Lower leg skin (tissue), 4 donors: ENCODE measurements around the gene C10orf67. TPM values are rescaled to one million over a fixed set of nuclear protein-coding genes. Genes with fewer than 3 reads are reported as not detected.

Source experiments
- DNase-seq, 2 donors: peaks; one replicate each; pipeline ENCODE4 v3.0.0-alpha.2; 2019; ENCODE audit warnings: low spot score in 2 of 2
- H3K4me3 ChIP-seq: fragments of 200-600 bp; sonication (generic); 2 replicates; pipeline ENCODE4 v1.5.1; 2017; ENCODE audit warnings: mild to moderate bottlenecking, low read depth; ENCODE audit not compliant: poor library complexity, severe bottlenecking
- CTCF ChIP-seq, 3 donors: fragments of 450-650 bp; IDR thresholded peaks; one replicate each; pipeline ENCODE4 v1.5.1; 2016; ENCODE audit warnings: antibody characterized with exemption in 3 of 3, mild to moderate bottlenecking in 3 of 3, moderate library complexity in 2 of 3
- POLR2A ChIP-seq, 2 donors: fragments of 450-650 bp; IDR thresholded peaks; one replicate each; pipeline ENCODE4 v1.6.1; 2016 to 2017; ENCODE audit warnings: antibody characterized with exemption in 2 of 2, mild to moderate bottlenecking in 1 of 2, moderate library complexity in 1 of 2
- WGBS, 2 donors: methylation state at CpG; one replicate each; pipeline ENCODE4 v1.1.5; 2018; 5-methylcytosine and 5-hydroxymethylcytosine counted together
- intact Hi-C: fragments of 100-400 bp; cut with DNase I; formaldehyde crosslinking; loops from one replicate; pipeline ENCODE4 v1.15.0; 2023; ENCODE audit warnings: low total_unique reads
- total RNA-seq, 4 donors: library from RNA; depleted of rRNA; stranded (reverse); fragments of >200 nt; gene quantifications; one replicate each; pipeline ENCODE4 v1.1.0, GENCODE V29; 2016

Gene C10orf67
- total RNA-seq, 4 donors from 2014 or later, result 0.30 to 1.3 (median 0.65) TPM

DNA sequence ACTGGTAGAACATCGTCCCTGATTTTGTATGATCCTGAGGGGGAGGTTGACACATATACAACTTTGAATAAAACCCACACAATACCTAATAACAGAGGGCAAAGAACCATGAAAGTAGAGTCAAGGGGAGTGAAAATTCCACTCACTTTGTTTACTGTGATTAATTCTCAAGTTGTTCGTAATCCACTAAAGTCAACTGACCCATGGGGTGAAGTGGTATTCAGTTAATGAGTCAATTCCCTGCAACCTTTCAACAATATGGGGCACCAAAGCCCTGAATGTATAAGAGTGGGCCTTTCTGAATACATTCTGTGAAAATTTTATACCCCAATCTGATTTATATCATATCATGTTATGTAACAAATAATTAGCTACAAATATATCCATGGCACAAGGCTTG is 39.0 kb upstream of the C10orf67 start:
- H3K4me3 ChIP-seq, result no peak overlapping the region
- DNase-seq, result no peak
- no peak for TF ChIP-seq CTCF (IDR thresholded peaks at IDR 0.05)
- TF ChIP-seq POLR2A (IDR thresholded peaks at IDR 0.05), result no peak
- WGBS, 2 donors, result 78 to 92% methylated on average over 2 of the region's 2 CpGs
- intact Hi-C loops, result no loop called here

DNA sequence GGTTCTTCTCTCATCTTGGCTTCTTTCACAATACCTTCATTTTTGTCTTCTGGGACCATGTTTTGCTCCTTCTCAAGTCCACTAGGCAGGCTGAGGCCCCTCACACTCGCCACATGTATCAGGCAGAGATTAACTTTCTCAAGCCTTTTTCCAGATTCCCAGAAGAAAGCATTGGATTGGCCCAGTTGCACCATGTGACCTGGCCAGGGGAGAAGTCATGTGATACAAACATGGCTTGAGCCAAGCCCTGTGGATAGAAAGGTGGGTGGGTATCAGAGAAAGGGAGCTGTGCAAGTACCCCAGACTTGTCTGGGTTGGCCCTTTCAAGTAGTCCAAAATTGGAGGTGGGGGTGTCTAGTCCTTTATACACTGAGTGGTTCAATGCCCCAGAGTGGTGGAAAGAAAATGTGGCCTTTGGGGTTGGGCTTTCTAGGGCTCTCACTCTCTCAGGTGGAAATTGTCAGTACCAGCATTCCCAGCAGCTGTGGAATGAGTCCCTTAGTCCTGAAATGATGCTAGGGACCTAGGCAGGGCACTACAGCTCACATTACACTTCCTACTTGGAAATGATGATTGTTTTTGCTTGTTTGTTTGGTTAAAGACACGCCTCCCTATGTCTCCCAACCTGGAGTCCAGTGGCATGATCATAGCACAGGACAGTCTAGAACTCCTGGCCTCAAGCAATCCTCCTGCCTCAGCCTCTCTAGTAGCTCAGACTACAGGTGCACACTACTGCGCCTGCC is 36.9 kb upstream of the C10orf67 start:
- H3K4me3 ChIP-seq, result no peak overlapping the region
- TF ChIP-seq POLR2A (IDR thresholded peaks at IDR 0.05), result no peak
- no peak for TF ChIP-seq CTCF (IDR thresholded peaks at IDR 0.05)
- 88 to 92% methylated on average over 3 of the region's 3 CpGs for WGBS, 2 donors
- DNase-seq, result peak in 1 of 2 donors; percentile 32
- intact Hi-C loops, result no loop called here

DNA sequence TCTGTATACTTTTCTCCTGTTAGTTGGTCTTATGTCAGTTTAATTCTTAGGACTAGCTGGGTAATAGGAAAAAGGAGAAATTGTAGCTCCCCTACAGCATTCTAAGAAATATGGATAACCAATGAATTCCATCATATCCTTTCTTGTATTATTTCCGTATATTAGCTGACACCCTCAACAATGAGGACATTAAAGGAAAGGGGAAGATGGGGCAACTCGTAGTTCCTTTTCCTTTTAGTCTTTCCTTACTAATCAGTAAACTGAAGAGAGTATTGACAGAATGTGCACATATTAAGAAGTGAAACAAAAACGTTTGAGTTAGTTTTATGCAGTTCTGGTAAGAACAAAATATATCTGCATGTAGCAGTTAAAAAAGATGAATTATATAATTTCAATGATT is 35.1 kb upstream of the C10orf67 start:
- no peak overlapping the region for H3K4me3 ChIP-seq
- intact Hi-C loops, result no loop called here
- TF ChIP-seq POLR2A (IDR thresholded peaks at IDR 0.05), result no peak
- no peak for TF ChIP-seq CTCF (IDR thresholded peaks at IDR 0.05)
- 55 to 56% methylated on average over 3 of the region's 3 CpGs for WGBS, 2 donors
- DNase-seq, result no peak

GRCh38 chr10:23376229-23376655 is 31.6 kb upstream of the C10orf67 start:
- no peak for DNase-seq
- intact Hi-C loops, result no loop called here
- 81 to 84% methylated on average over 3 of the region's 3 CpGs for WGBS, 2 donors
- no peak overlapping the region for H3K4me3 ChIP-seq
- TF ChIP-seq POLR2A (IDR thresholded peaks at IDR 0.05), result no peak
- TF ChIP-seq CTCF (IDR thresholded peaks at IDR 0.05), result no peak

GRCh38 chr10:23375366-23375765 is 30.8 kb upstream of the C10orf67 start:
- 92 to 99% methylated on average over 4 of the region's 4 CpGs for WGBS, 2 donors
- TF ChIP-seq CTCF (IDR thresholded peaks at IDR 0.05) (no peak), POLR2A (IDR thresholded peaks at IDR 0.05) (no peak)
- DNase-seq, result peak in 1 of 2 donors; percentile 39
- intact Hi-C loops, result no loop called here
- H3K4me3 ChIP-seq, result no peak overlapping the region

DNA sequence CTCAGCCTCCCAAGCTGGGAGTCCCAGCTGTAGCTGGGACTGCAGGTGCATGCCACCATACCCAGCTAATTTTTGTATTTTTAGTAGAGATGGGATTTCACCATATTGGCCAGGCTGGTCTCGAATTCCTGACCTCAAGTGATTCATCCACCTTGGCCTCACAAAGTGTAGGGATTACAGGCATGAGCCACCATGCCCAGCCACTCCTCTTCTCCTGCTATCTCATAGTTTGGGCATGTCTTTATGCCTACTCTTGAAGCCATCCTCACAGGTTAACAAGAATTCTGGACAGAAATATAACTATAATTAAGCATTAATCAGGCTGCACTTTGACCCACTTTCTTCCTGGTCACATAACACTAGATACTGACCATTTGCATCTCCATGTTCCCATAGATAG is 28.6 kb upstream of the C10orf67 start:
- TF ChIP-seq POLR2A (IDR thresholded peaks at IDR 0.05), result no peak
- TF ChIP-seq CTCF (IDR thresholded peaks at IDR 0.05), result no peak
- WGBS, 2 donors, result 40 to 57% methylated on average over 1 of the region's 1 CpG
- H3K4me3 ChIP-seq, result no peak overlapping the region
- intact Hi-C loops, result no loop called here
- DNase-seq, result no peak
